H1 (cell line): ENCODE data around the gene LCNL1.

ENCODE experiments used
- POLR2A ChIP-seq, 2 experiments: IDR thresholded peaks; 1 replicate in 1 of 2; 2 replicates in 1 of 2; pipeline ENCODE4 v1.6.1; 2011; ENCODE audit warnings: low read depth in 2 of 2, low read length in 2 of 2, mild to moderate bottlenecking in 2 of 2; ENCODE audit errors: control extremely low read depth in 1 of 2
- TAF1 ChIP-seq: IDR thresholded peaks from 2 replicates; pipeline ENCODE4 v1.6.1; 2011; ENCODE audit warnings: mild to moderate bottlenecking, low read depth, low read length
- TF ChIP-seq, protein P1 (sequence below), 3 experiments: IDR thresholded peaks; 1 replicate in 2 of 3; 2 replicates in 1 of 3; pipeline versions ENCODE4 v1.5.1 to v1.6.1; 2011; ENCODE audit warnings: low read length in 3 of 3, mild to moderate bottlenecking in 3 of 3, inconsistent platforms in 2 of 3, low read depth in 1 of 3, moderate library complexity in 1 of 3; ENCODE audit not compliant: insufficient read depth in 1 of 3; ENCODE audit errors: control extremely low read depth in 1 of 3

DNA sequence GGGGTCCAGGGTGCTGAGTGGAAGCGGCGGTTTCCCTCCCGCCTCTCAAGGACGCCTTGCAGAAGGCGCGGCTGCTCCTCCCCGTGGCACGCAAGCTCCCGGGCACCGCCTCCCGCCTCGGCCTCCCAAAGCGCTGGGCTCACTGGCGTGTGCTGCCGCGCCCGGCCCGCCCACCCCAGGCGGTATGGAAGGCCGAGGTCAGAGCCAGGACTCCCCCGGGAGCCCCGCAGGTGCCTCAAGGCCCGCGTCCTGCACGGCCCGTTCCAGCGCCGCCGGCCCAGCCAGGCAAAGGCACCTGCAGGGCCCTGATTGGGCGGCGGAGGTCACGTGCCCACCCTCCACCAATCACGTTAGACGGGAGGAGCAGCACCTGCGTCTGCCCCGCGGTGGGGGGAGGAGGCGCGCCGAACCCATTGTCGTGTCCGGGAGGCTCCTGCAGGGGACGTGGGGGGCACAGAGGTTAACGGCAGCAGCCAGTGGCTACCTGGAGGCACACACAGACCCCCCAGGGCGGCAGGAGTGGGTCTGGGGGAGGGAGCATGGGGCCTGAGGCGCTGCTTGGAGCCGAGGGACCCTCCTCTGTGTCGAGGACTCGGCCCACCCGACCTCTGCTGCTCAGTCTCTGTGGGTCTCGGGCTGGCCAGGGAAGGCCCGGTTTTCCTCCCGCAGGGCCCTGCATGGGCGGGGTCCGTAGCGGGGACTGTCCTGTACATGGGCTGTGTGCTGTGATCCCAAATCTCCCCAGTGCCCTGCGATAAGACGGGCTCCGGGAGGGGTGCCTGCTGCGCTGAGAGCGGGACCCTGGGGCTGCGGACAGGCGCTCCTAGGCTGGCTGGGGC is 32.8 kb upstream of the LCNL1 start:
- no peak for TF ChIP-seq TAF1
- TF ChIP-seq, protein P1, sequence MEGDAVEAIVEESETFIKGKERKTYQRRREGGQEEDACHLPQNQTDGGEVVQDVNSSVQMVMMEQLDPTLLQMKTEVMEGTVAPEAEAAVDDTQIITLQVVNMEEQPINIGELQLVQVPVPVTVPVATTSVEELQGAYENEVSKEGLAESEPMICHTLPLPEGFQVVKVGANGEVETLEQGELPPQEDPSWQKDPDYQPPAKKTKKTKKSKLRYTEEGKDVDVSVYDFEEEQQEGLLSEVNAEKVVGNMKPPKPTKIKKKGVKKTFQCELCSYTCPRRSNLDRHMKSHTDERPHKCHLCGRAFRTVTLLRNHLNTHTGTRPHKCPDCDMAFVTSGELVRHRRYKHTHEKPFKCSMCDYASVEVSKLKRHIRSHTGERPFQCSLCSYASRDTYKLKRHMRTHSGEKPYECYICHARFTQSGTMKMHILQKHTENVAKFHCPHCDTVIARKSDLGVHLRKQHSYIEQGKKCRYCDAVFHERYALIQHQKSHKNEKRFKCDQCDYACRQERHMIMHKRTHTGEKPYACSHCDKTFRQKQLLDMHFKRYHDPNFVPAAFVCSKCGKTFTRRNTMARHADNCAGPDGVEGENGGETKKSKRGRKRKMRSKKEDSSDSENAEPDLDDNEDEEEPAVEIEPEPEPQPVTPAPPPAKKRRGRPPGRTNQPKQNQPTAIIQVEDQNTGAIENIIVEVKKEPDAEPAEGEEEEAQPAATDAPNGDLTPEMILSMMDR (IDR thresholded peaks at IDR 0.05; ENCODE audit: control extremely low read depth in 1 of 3, insufficient read depth in 1 of 3, low read depth in 1 of 3, low read length in 3 of 3) = no peak
- peak in 1 of 2 experiments; percentile 29; a peak in 1 of 3 replicates for TF ChIP-seq POLR2A (IDR thresholded peaks at IDR 0.05; ENCODE audit: control extremely low read depth in 1 of 2, low read depth in 2 of 2, low read length in 2 of 2)
